Hypothalamus (tissue), 51 donors: Measurements from ENCODE around the gene NCKAP1.
"Not testable (repeated sequence)": the region's sequence is repeated elsewhere in the genome, so short reads cannot be mapped to it uniquely, and the experiment has no call there.

Source experiments
- DNase-seq, 51 donors: peaks; one replicate each; lab custom pipeline; 2025; lab: John Stamatoyannopoulos, UW

NCKAP1 gene

GRCh38 chr2:182915369-182916326, 122.6 kb downstream of the NCKAP1 start:
- DNase-seq: peak in 1 of 51 donors; percentile 4

DNA sequence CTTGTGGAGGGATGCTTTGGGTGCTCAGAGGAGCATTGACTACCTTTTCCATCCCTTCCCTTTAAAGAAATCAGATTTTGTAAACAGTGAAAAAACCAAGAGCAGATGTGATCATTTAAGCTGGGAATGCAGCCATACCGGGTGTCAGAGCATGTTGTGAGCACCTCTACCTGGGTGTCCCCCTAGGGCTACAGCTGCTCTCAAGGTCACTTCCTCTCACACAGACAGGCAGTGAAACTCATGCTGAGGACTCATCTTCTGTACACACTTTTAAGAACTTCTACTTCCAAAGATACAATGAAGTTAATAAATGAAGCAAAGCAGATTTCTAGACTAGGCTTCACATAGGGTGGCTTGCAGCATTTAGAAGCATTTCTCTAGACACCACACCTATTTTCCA, 123.4 kb downstream of the NCKAP1 start:
- no peak for DNase-seq

DNA sequence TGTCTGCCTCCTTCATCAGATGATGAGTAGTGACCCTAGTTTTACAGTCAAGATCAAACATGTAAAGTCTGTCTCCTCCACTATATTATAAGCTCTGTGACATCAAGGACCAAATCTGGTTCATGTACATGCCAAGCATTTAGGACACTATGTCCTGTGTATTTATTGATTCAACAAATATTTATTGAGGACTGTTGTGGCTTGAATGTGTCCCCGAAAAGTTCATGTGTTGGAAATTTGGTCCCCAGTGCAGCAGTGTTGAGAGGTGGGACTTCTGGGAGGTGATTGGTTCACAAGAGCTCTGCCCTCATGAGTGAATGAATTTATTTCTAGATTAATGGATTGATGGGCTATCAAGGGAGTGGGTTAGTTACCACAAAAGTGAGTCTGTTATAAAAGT, 125.2 kb downstream of the NCKAP1 start:
- no peak for DNase-seq

DNA sequence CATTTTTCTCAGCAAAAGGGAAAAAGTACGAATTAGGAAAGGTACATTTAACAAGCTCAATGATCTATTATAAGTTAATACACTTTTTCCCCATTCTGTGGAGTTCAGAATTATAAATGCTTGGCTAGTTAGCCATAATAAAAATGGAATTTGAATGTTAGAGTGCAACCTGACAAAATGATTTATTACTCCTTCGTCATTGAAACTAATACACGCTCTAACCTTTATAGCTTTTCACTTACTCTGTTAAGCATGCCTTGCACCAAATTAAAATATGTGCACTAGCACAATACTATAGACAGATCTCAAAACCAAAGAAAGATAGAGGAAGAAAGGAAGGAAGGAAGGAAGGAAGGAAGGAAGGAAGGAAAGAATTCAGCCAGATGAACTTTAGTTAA, 125.7 kb downstream of the NCKAP1 start:
- DNase-seq: no peak

GRCh38 chr2:182911813-182912517, 126.3 kb downstream of the NCKAP1 start:
- DNase-seq: no peak

GRCh38 chr2:182910965-182911364, 127.3 kb downstream of the NCKAP1 start:
- no peak for DNase-seq

DNA sequence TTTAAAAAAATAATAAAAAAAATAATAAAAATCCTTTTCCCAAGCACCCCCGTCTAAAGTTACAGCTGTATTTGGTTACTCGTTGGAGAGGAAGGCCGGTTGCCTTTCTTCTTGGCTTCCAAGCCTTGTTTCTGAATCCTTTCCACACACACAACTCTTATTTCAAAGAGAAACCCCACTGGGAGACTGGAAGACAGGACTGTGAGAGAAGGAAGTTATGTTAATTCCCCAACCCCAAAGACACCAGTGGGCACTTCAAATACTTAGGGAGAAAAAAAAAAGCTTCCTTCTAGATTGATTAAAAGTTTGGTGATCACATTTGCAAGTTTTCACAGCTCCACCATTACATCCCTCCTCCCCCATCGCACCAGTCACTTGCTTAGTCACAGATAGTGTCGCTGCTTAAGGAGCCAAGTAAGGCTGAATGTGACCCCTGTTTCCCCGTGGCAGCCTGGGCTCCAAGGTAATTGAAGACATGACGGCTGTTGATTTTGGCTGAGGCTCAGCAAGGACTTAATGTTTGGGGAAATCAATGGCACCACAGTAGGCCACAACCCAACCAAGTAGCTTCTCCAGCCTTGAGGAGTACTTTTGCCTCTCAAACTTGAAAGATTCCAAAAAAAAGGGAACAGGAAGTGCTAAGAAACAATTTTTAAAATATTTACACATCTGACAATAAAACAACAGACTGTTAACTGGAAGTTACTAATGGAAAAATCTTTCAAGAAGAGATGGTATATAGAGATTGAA, 131.0 kb downstream of the NCKAP1 start:
- no peak for DNase-seq

GRCh38 chr2:182906454-182906853, 131.8 kb downstream of the NCKAP1 start:
- DNase-seq: no peak

DNA sequence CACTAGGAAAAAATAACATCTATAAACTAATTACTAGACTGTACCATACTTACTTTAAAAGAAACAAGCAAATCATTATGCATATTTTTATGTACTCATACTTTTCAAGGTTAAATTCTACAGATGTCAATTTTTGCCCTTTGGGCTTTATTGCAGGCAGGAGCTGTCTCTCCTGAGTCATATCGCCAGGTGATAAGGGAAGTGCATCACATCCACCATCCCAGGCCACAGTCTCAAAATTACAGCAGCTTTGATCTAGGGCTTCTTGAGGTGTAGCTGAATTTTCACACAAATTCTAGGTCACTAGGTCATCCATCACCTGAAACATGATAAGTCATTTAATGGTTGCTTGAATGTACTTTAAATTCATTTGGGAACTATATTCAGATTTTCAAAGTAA, 133.4 kb downstream of the NCKAP1 start:
- DNase-seq: no peak

DNA sequence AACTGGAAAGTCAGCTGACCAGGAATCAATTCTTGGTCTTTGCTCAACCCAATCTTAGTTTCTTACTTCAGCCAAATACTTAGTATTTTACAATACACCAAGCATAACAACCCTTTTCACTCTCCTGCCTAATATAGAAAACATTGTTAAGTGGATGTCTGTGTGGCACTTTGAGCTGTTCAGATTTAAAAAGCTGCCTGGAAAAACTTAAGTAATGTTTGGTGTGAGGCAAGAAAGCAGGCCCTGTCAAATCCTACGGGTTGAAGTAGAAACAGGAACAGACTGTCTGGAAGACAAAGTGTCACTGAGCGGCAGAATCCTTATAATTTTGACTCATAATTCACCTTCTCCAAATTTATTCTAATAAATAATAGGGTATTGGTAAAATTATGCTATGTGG, 134.7 kb downstream of the NCKAP1 start:
- no peak for DNase-seq

DNA sequence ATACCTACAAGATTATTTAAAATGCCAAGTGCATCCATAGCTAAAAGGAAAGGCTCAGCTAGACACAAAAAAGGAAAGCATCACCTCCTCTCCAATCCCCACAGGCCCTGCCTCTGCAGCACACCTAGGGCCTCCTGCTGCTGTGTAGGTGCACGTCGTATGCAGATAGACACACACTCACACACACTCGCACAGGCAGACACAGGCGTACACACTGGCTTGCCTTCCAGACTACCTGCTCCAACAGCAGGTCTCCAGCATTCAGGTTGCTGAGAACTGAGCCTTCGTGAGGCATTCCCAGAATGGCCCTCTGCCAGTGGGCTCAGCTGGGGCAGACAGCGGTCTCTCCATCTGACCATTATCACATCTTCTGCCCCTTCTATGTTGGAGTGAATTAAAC, 136.5 kb downstream of the NCKAP1 start:
- peak in 1 of 51 donors; percentile 4 for DNase-seq

DNA sequence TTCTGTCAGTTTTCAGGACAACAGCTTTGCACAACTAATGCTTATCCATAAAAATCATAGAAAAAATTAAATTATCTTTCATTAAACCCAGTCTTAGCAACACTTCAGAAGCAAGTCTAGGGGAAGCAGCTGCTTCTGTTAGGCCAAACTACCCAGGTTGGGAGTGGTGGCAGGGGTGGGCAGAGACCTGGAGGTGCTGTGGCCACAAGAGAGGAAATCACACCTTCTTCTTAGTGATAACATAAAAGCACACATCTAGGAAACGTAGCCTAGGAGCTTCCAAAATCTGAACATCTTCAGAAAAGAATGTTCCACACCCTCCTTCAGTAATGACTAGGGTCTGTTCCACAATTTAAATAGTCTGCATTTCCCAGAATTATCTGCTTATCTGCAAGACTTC, 139.5 kb downstream of the NCKAP1 start:
- no peak for DNase-seq

GRCh38 chr2:182897137-182897536, 141.1 kb downstream of the NCKAP1 start:
- DNase-seq: no peak

DNA sequence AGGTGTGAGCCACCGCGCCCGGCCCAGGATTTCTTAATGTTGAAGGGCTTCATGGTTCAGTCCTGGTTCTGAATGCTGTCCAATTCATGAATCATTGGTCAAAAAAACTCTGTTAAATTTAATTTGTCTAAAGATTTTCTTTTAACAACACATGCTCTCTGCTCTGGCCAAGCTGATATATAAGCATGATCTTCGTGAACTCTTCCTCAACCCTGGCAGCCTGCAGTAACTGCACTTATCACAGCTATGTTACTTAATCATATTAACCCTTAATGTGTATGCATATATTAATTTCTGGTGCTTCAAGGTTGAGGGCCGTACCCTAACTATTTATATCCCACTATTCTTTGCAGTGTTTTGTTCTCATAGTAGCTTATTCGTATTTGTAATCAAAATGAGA, 142.5 kb downstream of the NCKAP1 start:
- DNase-seq: no peak

- DNase-seq: no peak
These were observed 143.1 kb downstream of the NCKAP1 start for GRCh38 chr2:182895169-182895568.

- DNase-seq: no peak
These were observed 144.1 kb downstream of the NCKAP1 start for GRCh38 chr2:182894174-182894573.

GRCh38 chr2:182893666-182894065, 144.6 kb downstream of the NCKAP1 start:
- no peak for DNase-seq

DNA sequence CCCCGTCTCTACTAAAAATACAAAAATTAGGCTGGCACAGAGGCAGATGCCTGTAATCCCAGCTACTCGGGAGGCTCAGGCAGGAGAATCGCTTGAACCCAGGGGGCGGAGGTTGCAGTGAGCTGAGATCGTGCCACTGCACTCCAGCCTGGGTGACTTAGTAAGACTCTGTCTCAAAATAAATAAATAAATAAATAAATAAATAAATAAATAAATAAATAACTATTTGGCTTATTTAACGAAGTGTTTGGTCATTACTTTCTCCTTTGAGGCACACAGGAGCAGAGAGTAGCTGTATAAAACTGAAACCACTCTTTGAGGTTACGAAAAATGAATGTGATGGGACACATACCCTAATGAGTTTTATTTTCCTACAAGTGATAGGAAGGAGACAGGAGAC, 145.2 kb downstream of the NCKAP1 start:
- DNase-seq: not testable (repeated sequence)

GRCh38 chr2:182891611-182892010, 146.6 kb downstream of the NCKAP1 start:
- DNase-seq: no peak

GRCh38 chr2:182890773-182891378, 147.4 kb downstream of the NCKAP1 start:
- DNase-seq: no peak

DNA sequence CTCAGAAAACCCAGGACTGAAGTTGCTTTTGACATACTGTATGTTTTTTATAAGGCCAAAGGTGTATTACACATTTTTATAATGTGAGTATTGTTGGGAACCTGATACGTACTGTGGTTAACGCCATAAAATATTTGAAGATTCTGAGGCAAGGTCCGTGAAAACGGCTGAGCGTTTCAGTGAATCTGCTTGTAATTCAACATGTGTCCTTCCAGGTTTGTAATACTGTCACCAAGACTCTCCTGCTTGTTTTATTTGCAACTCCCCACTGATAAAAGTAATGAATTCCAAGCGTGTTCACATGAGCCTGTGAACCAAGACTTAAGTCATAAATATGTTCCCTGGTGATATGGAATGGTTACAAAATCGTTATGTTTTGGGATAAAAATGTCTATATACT, 148.0 kb downstream of the NCKAP1 start:
- DNase-seq: no peak
